Cardiac muscle cell (in vitro differentiated cells and primary cell): ENCODE measurements around the gene ZMYND10. TPM values are rescaled to one million over a fixed set of nuclear protein-coding genes. Genes with fewer than 3 reads are reported as not detected.

Source experiments
- DNase-seq, 2 donors: peaks; one replicate each; pipeline versions ENCODE4 v3.0.0 to v3.0.0-alpha.2; 2010 to 2017; ENCODE audit warnings: low read depth in 1 of 2, low spot score in 1 of 2
- H3K27ac ChIP-seq: fragments of 200-600 bp; sonication (generic); 2 replicates; pipeline ENCODE4 v1.5.1; 2016
- H3K27me3 ChIP-seq: fragments of 200-600 bp; sonication (generic); 2 replicates; pipeline ENCODE4 v1.6.0; 2016; ENCODE audit warnings: control low read depth
- H3K36me3 ChIP-seq: fragments of 200-600 bp; sonication (generic); 2 replicates; pipeline ENCODE4 v1.5.1; 2016; ENCODE audit warnings: control low read depth
- H3K4me1 ChIP-seq: fragments of 200-600 bp; sonication (generic); 2 replicates; pipeline ENCODE4 v1.8.1; 2017; ENCODE audit warnings: low read depth, mild to moderate bottlenecking, mixed run types
- H3K4me3 ChIP-seq: fragments of 200-600 bp; sonication (generic); 2 replicates; pipeline ENCODE4 v1.5.1; 2016; ENCODE audit warnings: mild to moderate bottlenecking
- H3K9me3 ChIP-seq: fragments of 200-600 bp; sonication (generic); 2 replicates; pipeline ENCODE4 v1.5.1; 2017; ENCODE audit warnings: low read depth, mild to moderate bottlenecking, control low read depth
- CTCF ChIP-seq: IDR thresholded peaks from 2 replicates; pipeline ENCODE4 v1.5.1; 2012; ENCODE audit warnings: low read depth, mild to moderate bottlenecking, low read length
- polyA plus RNA-seq: library from polyadenylated mRNA; unstranded; fragments of >200 nt; fragmentation: Nextera tagmentation; extraction: Ambion mirVana; gene quantifications from 2 replicates; pipeline ENCODE4 v1.2.1, GENCODE V29; 2016
- total RNA-seq: library from RNA; depleted of rRNA; stranded (reverse); fragments of >200 nt; gene quantifications from 2 replicates; pipeline ENCODE4 v1.2.3, GENCODE V29; 2016

Gene ZMYND10
- total and polyA plus RNA-seq, 2 experiments from 2014 or later = 1.8 to 2.8 TPM

GRCh38 chr3:50350527-50351322 is 5.2 kb upstream of the ZMYND10 start, which contains the start of the genes CYB561D2 and NPRL2:
TSS of gene CYB561D2 (plus strand) at chr3:50350862. CDS start at chr3:50351434, 572 bp downstream.
TSS of gene NPRL2 (minus strand) at chr3:50350775. CDS start at chr3:50350652, 123 bp downstream.
- peaks cover 10% of the 10 kb centered on the region for H3K36me3 ChIP-seq

GRCh38 chr3:50350213-50350526 is 4.6 kb upstream of the ZMYND10 start:
- Histone ChIP-seq H3K9me3 (no peaks in the 10 kb centered on the region), H3K27me3 (peaks cover 4% of the 10 kb centered on the region), H3K27ac (peak overlapping the region; percentile 75), H3K36me3 (peaks cover 9% of the 10 kb centered on the region), H3K4me3 (peak overlapping the region; percentile 89), H3K4me1 (peaks cover 11% of the 10 kb centered on the region)
- TF ChIP-seq CTCF = no peak
- DNase-seq = no peak

More at GRCh38 chr3:50350527-50351322, 5.2 kb upstream of the ZMYND10 start, which contains the start of the genes CYB561D2 and NPRL2:
- Histone ChIP-seq H3K4me3 (peak within 1 kb of the TSS; percentile 89), H3K9me3 (no peaks in the 10 kb centered on the region), H3K27ac (peak within 1 kb of the TSS; percentile 75), H3K4me1 (peaks cover 8% of the 10 kb centered on the region), H3K27me3 (no peaks in the 10 kb centered on the region)
- peak; percentile 92 to 97 for DNase-seq
- no peak for TF ChIP-seq CTCF

GRCh38 chr3:50347187-50347813 is 1.8 kb upstream of the ZMYND10 start:
- peak; percentile 77 to 78 for DNase-seq
- Histone ChIP-seq H3K36me3 (no peaks in the 10 kb centered on the region), H3K27me3 (peaks cover 30% of the 10 kb centered on the region), H3K27ac (no peak overlapping the region), H3K4me3 (no peak overlapping the region), H3K9me3 (no peaks in the 10 kb centered on the region), H3K4me1 (peaks cover 11% of the 10 kb centered on the region)
- TF ChIP-seq CTCF = peak; percentile 64

- Histone ChIP-seq H3K4me3 (peak overlapping the region; percentile 42), H3K27ac (no peak overlapping the region), H3K9me3 (no peaks in the 10 kb centered on the region), H3K36me3 (no peaks in the 10 kb centered on the region), H3K27me3 (peaks cover 53% of the 10 kb centered on the region), H3K4me1 (peaks cover 4% of the 10 kb centered on the region)
- no peak for DNase-seq
- TF ChIP-seq CTCF = no peak
Observed at GRCh38 chr3:50345008-50345407, 524 bp downstream of the ZMYND10 start.

GRCh38 chr3:50342813-50343633 is 2.5 kb downstream of the ZMYND10 start:
- no peak for TF ChIP-seq CTCF
- Histone ChIP-seq H3K4me3 (no peak overlapping the region), H3K9me3 (no peaks in the 10 kb centered on the region), H3K27ac (no peak overlapping the region), H3K27me3 (peaks cover 61% of the 10 kb centered on the region), H3K4me1 (peaks cover 8% of the 10 kb centered on the region), H3K36me3 (no peaks in the 10 kb centered on the region)
- no peak for DNase-seq
